OCI-M1 (cell line): ENCODE measurements around the gene PTGER1.

ENCODE experiments used
- DNase-seq: peaks from one replicate; lab custom pipeline; 2025; lab: John Stamatoyannopoulos, UW

PTGER1 gene

GRCh38 chr19:14502334-14503092 lies 27.4 kb upstream of the PTGER1 start:
- DNase-seq = no peak

GRCh38 chr19:14497228-14497921 lies 22.2 kb upstream of the PTGER1 start:
- DNase-seq = peak; percentile 82

- peak; percentile 76 for DNase-seq
Observed at GRCh38 chr19:14496834-14497227, 21.7 kb upstream of the PTGER1 start.

- peak; percentile 100 for DNase-seq
Observed at GRCh38 chr19:14496029-14496833, 21.1 kb upstream of the PTGER1 start, which contains the start of gene GIPC1. TSS of gene GIPC1 (minus strand) at chr19:14496127. CDS start at chr19:14482976, 13,151 bp downstream.

GRCh38 chr19:14495672-14496028 lies 20.5 kb upstream of the PTGER1 start:
- peak; percentile 65 for DNase-seq

- DNase-seq = no peak
Observed at GRCh38 chr19:14494910-14495671, 19.9 kb upstream of the PTGER1 start.

GRCh38 chr19:14494411-14494810 lies 19.3 kb upstream of the PTGER1 start:
- no peak for DNase-seq

- DNase-seq = no peak
Observed at GRCh38 chr19:14492756-14493337, 17.7 kb upstream of the PTGER1 start.

GRCh38 chr19:14487370-14488125 lies 12.4 kb upstream of the PTGER1 start:
- DNase-seq = no peak

- DNase-seq = no peak
Observed at GRCh38 chr19:14482172-14482941, 7.2 kb upstream of the PTGER1 start.

- no peak for DNase-seq
Observed at GRCh38 chr19:14480700-14481079, 5.5 kb upstream of the PTGER1 start.

GRCh38 chr19:14479975-14480699 lies 5.0 kb upstream of the PTGER1 start:
- DNase-seq = peak; percentile 87

- no peak for DNase-seq
Observed at GRCh38 chr19:14479309-14479974, 4.3 kb upstream of the PTGER1 start.

GRCh38 chr19:14478113-14478545 lies 3.0 kb upstream of the PTGER1 start:
- no peak for DNase-seq

- DNase-seq = no peak
Observed at GRCh38 chr19:14477418-14478112, 2.4 kb upstream of the PTGER1 start.

GRCh38 chr19:14476673-14477401 lies 1.7 kb upstream of the PTGER1 start:
- DNase-seq = peak; percentile 83

- DNase-seq = no peak
Observed at GRCh38 chr19:14476327-14476672, 1.1 kb upstream of the PTGER1 start.

- DNase-seq = no peak
Observed at GRCh38 chr19:14474827-14475226, 327 bp downstream of the PTGER1 start.
